HEK293T (cell line): ENCODE results near the gene PRKCA.

Experiments used
- ARNT ChIP-seq: fragments of 450-650 bp; IDR thresholded peaks from 2 replicates; pipeline ENCODE4 v1.6.1; 2017; ENCODE audit warnings: mild to moderate bottlenecking
- BHLHE40 ChIP-seq: fragments of 450-650 bp; IDR thresholded peaks from 2 replicates; pipeline ENCODE4 v1.6.1; 2016; ENCODE audit warnings: mild to moderate bottlenecking, moderate library complexity, borderline replicate concordance
- ELF4 ChIP-seq: fragments of 450-650 bp; IDR thresholded peaks from 2 replicates; pipeline ENCODE4 v1.6.1; 2017; ENCODE audit warnings: antibody characterized with exemption
- FOXA1 ChIP-seq: fragments of 450-650 bp; IDR thresholded peaks from 2 replicates; pipeline ENCODE4 v1.6.1; 2016; ENCODE audit warnings: mild to moderate bottlenecking
- FOXK2 ChIP-seq: fragments of 450-650 bp; IDR thresholded peaks from 2 replicates; pipeline ENCODE4 v1.6.1; 2016; ENCODE audit warnings: mild to moderate bottlenecking
- FOXM1 ChIP-seq: fragments of 450-650 bp; IDR thresholded peaks from 2 replicates; pipeline ENCODE4 v1.6.1; 2017; ENCODE audit warnings: mild to moderate bottlenecking, borderline replicate concordance
- HDGF ChIP-seq: fragments of 450-650 bp; IDR thresholded peaks from 2 replicates; pipeline ENCODE4 v1.6.1; 2017; ENCODE audit warnings: antibody characterized with exemption, borderline replicate concordance
- LEF1 ChIP-seq: fragments of 450-650 bp; IDR thresholded peaks from 2 replicates; pipeline ENCODE4 v1.6.1; 2017; ENCODE audit warnings: mild to moderate bottlenecking, borderline replicate concordance
- NFRKB ChIP-seq: fragments of 450-650 bp; IDR thresholded peaks from 2 replicates; pipeline ENCODE4 v1.6.1; 2016; ENCODE audit warnings: mild to moderate bottlenecking, moderate library complexity
- PKNOX1 ChIP-seq: fragments of 450-650 bp; IDR thresholded peaks from 2 replicates; pipeline ENCODE4 v1.6.1; 2016
- SP1 ChIP-seq: fragments of 450-650 bp; IDR thresholded peaks from 2 replicates; pipeline ENCODE4 v1.6.1; 2017
- SUZ12 ChIP-seq: fragments of 450-650 bp; IDR thresholded peaks from 2 replicates; pipeline ENCODE4 v1.6.1; 2016; ENCODE audit warnings: mild to moderate bottlenecking
- TARDBP ChIP-seq: fragments of 450-650 bp; IDR thresholded peaks from 2 replicates; pipeline ENCODE4 v1.6.1; 2016
- ZNF384 ChIP-seq: fragments of 450-650 bp; IDR thresholded peaks from 2 replicates; pipeline ENCODE4 v1.6.1; 2016

GRCh38 chr17:66726371-66726770, 424.0 kb downstream of the PRKCA start:
- TF ChIP-seq BHLHE40 (no peak), SP1 (no peak), PKNOX1 (no peak), FOXK2 (no peak), ZNF384 (no peak), HDGF (no peak), FOXA1 (no peak), LEF1 (no peak), NFRKB (no peak), ELF4 (no peak), SUZ12 (no peak), ARNT (no peak), FOXM1 (no peak), TARDBP (no peak)
